GM12875 (cell line): ENCODE data around the gene FREM2.

Experiments used
- H3K4me3 ChIP-seq: one replicate; pipeline ENCODE4 v1.5.1; 2011; ENCODE audit warnings: low read depth, low read length, control low read depth
- CTCF ChIP-seq: IDR thresholded peaks from 2 replicates; pipeline ENCODE4 v1.5.1; 2011; ENCODE audit warnings: low read depth, mild to moderate bottlenecking, control low read depth, inconsistent platforms, low read length, moderate library complexity, borderline replicate concordance; ENCODE audit not compliant: insufficient read depth

FREM2 gene

GRCh38 chr13:38685974-38686576 lies 802 bp upstream of the FREM2 start:
- TF ChIP-seq CTCF: no peak
- H3K4me3 ChIP-seq: no peak overlapping the region

GRCh38 chr13:38687246-38688229 lies 661 bp downstream of the FREM2 start:
- no peak overlapping the region for H3K4me3 ChIP-seq
- no peak for TF ChIP-seq CTCF

- TF ChIP-seq CTCF: no peak
These were observed 1.8 kb downstream of the FREM2 start for GRCh38 chr13:38688674-38689073.

GRCh38 chr13:38690231-38690630 lies 3.4 kb downstream of the FREM2 start:
- TF ChIP-seq CTCF: no peak
- H3K4me3 ChIP-seq: no peak overlapping the region

More at GRCh38 chr13:38688674-38689073, 1.8 kb downstream of the FREM2 start:
- no peak overlapping the region for H3K4me3 ChIP-seq

GRCh38 chr13:38693168-38693567 lies 6.3 kb downstream of the FREM2 start:
- H3K4me3 ChIP-seq: no peak overlapping the region
- no peak for TF ChIP-seq CTCF

- no peak overlapping the region for H3K4me3 ChIP-seq
- no peak for TF ChIP-seq CTCF
These were observed 6.8 kb downstream of the FREM2 start for GRCh38 chr13:38693641-38694040.
